HG03045 (cell line): ENCODE data around the gene SRRM1.
"Not testable (repeated sequence)": the region's sequence is repeated elsewhere in the genome, so short reads cannot be mapped to it uniquely, and the experiment has no call there.

Source experiments
- ATAC-seq: cut with Tn5 transposase; IDR thresholded peaks from one replicate; pipeline ENCODE4 v1.9.1; 2021; ENCODE audit warnings: mild to moderate bottlenecking, moderate library complexity; ENCODE audit not compliant: unreplicated experiment

Gene SRRM1

DNA sequence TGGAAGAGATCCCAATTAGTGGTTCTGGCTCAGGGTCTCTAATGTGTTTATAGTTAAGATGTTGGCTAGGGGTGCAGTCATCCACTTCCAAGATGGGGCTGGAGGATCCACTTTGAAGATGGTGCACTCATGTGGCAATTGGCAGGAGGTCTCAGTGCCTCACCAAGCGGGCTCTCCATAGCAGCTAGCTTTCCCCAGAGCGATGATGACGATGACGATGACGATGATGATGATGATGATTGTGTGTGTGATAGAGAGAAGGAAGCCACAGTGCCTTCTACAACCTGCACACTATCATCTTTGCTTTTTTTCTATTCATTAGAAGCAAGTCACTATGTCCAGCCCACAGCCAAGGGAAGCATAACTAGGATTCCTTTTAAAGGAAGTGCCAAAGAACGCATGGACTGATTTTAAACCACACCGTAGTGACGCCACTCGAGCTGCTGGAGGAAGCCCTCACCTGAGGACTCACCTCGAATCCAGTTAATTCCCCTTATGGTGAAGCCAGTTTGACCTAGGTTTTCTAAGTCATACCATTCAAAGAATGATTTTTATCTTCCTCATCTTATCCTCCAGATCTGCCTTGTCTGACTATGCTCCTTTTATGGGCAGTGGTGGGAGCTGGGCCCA is 49.4 kb downstream of the SRRM1 start:
- no peak for ATAC-seq

DNA sequence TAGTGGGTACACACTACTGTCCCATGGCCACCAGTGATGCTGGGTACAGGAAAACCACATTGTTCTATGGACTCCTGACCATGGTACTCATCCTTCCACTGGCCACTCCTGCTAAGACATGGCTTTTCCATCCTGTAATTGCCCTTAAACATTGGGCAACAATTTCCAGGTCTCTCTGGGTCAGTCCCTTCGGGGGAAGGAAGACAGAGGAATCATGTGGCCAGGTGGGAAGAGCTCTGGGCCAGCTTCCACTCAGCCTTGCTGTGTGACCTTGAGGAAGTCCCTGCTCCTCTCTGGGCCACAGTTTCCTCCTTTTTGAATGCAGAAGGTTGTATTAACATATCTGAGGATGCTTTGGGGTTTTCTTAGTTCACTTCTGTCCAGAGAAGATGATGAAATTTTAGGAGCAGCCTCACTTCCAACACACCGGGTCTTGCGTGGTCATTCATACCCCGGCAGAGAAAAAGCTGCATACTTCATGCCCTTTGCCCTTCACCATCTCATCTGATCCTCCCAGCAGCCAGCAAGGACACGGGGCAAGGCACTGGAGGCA is 50.8 kb downstream of the SRRM1 start:
- no peak for ATAC-seq

DNA sequence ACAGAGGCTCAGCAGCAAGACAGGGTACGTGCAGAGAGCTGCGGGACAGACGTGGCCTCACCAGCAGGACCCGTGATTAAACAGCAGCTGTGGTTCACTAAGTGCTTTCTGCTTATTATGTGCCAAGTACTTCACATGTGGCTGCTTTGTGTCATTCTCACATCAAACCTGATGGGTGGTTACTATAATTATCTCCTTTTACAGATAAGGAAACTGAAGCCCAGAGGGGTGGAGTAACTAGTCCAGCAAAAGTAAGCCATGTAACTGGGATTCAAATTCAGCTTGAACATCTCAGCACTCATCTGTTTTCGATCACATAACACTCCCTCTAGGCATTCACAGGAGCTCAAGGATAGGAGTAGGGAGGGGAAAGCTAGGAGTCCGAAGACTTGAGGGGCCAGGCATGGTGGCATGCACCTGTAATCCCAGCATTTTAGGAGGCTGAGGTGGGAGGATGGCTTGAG is 51.3 kb downstream of the SRRM1 start:
- peak; percentile 56 for ATAC-seq

DNA sequence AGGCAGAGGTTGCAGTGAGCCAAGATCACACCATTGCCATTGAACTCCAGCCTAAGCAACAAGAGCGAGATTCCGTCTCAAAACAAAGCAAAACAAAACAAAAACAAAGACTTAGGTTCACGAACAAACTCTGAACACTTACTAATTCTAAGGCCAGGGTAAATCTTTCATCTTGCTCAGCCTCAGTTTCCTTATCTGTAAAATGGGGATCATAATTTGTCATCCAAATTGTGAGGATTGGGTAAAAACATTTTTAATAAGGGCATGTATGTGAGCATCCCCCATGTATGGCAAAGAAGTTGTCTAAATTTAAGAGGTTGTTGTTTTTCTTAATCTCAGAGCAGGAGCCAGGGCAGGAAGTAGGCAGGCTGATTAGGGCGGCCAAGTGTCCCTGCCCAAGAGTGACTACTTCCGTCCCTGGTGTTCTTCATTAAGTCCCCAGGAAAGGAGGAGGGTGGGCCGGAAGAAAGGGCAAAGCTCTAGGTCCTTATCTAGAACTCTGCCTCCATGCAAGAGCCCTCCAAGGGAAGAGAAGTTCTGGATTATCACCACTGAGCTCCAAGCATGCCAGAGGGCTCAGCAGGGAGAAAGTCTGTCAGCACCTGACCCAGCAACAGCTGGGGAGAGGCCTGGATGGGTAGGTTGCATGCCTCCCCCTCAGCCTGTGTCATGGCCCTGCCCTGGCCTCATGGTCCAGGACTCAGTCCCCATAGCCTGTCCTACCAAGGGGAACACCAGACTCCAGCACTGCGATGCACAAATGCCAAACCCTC is 52.3 kb downstream of the SRRM1 start:
- ATAC-seq: no peak

DNA sequence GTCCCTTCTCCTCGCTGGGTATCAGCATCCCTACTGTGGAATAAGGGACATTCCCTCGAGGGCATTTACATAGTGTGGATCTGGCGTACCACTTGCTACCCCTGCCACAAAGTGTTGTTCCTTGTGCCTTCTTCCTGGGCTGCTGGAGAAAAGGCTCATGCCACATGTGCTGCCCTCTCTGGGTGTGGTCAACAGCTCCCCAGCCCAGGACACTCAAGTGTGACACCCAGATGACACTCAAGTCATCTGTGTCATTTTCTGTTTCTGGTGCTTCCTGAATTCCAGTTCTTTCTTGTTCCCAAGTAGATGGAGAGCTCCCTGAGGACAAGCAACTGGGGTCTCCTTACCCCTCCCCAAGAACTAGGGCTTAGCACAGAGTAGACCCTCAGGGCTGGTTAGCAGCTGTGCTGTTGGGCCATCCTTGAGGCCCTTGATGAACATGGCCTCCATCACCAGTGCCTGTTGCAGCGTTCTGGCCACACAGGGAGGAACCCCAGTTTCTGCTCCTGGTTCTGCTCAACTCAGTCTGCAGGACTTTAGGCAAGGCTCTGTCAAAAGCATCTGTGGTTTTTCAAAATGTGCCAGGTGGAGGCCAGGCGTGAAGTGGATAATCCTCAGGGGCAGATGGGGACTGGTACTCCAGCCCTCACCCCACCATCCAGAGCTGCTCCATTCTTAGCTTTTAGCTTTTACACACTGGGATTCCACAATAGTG is 53.1 kb downstream of the SRRM1 start:
- no peak for ATAC-seq

DNA sequence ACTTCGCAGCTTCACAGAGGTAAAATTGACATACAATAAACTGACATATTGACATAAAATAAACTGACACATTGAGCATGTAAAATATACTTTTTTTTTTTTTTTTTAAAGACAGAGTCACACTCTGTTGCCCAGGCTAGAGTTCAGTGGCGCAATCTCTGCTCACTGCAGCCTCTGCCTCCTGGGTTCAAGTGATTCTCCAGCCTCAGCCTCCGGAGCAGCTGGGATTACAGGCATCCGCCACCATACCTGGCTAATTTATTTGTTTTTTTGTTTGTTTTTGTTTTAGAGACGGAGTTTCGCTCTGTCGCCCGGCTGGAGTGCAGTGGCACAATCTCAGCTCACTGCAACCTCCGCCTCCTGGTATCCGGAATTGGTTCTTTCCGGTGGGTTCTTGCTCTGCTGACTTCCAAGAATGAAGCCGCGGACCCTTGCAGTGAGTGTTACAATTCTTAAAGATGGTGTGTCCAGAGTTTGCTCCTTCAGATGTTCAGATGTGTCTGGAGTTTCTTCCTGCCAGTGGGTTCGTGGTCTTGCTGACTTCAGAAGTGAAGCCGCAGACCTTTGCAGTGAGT is 53.7 kb downstream of the SRRM1 start:
- ATAC-seq: no peak

DNA sequence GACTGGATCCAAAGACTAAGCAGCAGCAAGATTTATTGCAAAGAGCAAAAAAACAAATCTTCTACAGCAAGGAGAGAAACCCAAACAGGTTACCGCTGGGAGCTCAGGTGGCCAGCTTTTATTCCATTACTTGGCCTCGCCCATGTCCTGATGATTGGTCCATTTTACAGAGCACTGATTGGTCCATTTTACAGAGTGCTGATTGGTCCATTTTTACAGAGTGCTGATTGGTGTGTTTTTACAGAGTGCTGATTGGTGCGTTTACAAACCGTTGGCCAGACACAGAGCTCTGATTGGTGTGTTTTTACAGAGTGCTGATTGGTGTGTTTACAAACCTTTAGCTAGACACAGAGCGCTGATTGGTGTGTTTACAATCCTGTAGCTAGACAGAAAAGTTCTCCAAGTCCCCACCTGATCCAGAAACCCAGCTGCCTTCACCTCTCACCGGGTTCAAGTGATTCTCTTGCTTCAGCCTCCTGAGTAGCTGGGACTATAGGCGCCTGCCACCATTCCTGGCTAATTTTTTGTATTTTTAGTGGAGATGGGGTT is 54.4 kb downstream of the SRRM1 start:
- not testable (repeated sequence) for ATAC-seq

DNA sequence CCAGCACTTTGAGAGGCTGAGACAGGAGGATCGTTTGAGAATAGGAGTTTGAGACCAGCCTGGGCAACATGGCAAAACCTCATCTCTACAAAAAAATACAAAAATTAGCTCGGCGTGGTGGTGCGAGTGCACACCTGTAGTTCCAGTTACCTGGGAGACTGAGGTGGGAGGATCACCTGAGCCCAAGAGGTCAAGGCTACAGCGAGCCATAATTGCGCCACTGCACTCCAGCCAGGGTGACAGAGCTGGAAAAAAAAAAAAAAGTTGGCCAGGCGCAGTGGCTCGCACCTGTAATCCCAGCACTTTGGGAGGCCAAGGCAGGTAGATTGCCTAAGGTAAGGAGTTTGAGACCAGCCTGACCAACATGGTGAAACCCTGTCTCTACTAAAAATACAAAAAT is 55.2 kb downstream of the SRRM1 start:
- ATAC-seq: not testable (repeated sequence)

DNA sequence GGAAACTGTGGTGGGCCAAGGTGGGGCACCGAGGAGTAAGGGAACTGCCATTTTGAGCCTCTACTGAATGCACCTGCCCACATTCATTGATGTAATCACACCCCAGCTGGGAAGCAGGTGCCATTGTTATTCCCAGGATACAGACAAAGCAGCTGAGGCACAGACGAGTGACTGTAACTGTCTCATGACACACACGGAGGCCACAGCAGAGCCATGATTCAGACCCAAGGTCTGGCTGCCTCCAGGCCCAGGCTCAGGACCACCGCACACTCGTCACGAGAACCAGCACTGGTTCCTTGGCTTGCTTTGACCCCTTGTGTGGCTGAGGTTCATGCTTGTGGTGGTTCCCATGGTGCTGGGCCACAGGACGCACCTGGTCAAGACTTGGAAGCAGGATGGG is 56.5 kb downstream of the SRRM1 start:
- no peak for ATAC-seq

DNA sequence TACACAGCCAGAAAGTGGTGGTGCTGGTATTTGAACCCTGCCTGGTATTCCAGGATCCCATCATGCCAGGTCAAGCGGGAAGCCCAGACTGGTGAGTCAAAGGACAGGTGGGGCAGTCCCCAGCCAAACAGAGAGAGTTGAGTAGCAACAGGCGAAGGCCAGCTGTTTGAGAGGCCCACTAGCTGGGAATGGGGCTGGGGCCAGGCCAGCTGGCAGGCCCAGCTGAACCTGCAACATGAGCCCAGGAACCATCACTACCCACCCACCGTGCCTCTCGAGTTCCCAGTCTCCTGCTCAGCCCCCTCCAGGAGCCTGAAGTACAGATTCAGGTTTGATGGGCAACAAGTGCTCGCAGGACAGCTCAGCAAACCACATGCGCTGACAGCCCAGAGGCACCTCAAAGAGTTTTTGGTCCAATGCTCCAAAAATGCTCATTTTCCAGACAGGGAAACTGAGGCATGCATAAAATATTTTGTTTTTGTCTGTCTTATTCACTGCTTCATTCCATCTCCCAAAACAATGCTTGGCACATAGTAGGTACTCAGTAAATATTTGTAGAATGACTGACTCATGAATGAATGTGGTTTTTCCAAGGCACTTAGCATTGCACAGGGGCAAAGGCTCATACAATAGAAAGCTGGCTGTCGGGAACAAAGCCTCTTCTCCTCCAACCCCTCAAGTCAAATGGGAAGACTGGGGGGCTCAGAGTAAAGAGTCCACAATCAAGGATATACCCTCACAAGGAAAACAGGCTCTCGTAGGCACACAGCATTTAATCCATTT is 59.6 kb downstream of the SRRM1 start:
- no peak for ATAC-seq

DNA sequence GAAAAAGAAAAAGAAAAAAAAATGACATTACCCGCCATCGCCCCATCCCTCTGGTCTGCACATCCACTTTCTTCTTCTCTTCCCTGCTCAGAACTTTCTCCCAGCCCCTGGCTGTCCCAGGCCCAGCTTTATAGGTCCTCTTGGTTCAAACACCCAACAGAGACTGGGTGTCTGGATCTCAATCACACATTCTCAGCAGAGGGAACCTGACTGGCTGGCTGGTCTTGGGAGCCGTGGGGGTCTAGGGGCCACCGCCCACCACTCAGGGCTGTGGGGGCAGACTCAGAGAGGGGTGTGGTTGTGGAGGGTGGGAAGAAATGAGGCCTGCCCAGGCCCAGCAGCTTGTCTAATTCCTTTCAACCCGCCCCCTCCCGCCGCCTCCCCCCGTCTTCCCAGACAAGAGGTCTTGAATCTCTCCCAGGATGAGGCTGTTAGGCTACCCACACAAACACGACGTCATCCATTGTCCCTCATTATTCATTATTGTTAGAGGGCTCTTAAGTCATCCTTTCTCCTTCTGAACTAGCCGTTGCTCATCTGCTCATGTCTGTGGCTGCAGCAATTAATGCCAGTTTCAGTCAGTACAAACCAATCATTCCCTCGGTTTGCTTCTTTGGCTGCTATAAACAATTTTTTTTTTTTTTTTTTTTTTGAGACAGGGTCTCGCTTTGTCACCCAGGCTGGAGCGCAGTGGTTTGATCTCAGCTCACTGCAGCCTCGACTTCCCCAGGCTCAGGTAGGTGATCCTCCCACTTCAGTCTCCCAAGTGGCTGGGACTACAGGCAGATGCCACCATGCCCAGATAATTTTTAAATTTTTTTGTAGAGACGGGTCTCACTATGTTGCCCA is 61.5 kb downstream of the SRRM1 start:
- no peak for ATAC-seq

DNA sequence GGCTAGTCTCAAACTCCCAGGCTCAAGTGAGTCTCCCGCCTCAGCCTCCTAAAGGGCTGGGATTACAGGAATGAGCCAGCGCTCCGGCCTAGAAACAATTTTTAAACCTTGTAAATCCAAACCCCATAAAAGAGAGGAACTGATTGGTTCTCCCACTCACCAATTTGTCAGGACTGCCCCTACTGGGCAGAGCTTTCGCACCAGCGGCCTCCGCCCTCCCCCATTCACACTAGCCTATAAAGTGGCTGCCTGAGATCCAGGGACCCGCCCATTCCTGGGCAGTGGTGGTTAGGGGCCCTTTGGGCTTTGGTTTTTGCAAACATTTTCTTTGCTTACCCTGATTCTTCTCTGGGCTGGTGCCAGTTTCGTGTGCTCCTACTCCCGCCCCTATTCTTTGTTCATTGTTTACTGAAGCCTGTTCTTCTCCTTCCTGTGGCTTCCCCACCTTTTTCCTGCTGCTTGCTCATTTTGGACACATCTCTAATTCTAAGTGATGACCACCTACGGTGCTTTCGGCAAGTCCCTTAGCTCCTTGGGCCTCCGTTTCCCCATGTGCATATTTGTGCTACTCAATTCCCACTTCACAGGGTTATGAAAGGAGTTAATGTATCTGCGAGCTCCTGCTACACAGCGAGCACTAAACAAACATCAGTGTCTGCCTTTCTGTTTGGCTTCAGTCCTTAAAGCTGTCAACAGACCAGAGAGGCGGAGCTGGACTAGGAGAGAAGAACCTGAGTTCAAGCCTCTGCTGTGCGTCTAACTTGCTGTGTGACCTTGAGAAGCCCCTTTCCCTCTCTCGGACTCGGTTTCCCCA is 62.4 kb downstream of the SRRM1 start:
- ATAC-seq: peak; percentile 49

DNA sequence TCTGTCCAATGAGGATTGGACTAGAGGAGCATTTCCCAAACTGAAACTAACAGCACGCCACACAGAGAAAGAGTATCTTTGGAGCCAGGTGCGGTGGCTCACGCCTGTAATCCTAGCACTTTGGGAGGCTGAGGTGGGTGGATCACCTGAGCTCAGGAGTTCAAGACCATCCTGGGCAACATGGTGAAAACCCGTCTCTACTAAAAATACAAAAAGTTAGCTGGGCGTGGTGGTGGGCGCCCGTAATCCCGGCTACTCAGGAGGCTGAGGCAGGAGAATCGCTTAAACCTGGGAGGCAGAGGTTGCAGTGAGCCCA is 62.9 kb downstream of the SRRM1 start:
- ATAC-seq: not testable (repeated sequence)

DNA sequence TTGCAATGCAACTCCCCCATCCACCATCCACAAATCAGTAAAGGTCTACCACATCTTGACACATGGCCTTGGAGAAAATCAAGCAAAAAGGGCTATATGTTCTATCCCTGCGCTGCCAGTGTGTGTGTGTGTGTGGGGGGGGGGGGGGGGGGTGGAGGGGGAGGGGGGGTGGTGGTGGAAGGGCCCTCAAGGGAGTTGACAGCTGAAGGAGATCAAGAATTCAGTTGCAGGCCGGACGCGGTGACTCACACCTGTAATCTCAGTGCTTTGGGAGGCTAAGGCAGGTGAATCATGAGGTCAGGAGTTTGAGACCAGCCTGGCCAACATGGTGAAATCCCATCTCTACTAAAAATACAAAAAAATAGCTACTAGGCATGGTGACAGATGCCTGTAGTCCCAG is 64.6 kb downstream of the SRRM1 start:
- ATAC-seq: no peak

DNA sequence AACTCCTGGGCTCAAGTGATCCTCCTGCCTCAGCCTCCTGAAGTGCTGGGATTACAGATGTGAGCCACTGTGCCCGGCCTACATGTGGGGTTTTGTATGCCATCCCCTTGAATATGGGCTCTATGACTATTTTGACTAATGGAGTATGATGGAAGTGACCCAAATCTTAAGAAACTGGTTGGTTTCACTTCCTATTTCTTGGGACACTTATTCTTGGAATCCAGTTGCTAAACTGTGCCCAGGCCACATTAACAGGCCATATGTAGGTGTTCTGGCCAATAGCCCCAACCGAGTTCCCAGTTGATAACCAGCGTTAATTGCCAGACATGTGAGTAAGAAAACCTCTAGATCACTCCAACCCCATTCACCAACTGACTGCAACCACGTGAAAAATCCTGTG is 65.8 kb downstream of the SRRM1 start:
- ATAC-seq: no peak

DNA sequence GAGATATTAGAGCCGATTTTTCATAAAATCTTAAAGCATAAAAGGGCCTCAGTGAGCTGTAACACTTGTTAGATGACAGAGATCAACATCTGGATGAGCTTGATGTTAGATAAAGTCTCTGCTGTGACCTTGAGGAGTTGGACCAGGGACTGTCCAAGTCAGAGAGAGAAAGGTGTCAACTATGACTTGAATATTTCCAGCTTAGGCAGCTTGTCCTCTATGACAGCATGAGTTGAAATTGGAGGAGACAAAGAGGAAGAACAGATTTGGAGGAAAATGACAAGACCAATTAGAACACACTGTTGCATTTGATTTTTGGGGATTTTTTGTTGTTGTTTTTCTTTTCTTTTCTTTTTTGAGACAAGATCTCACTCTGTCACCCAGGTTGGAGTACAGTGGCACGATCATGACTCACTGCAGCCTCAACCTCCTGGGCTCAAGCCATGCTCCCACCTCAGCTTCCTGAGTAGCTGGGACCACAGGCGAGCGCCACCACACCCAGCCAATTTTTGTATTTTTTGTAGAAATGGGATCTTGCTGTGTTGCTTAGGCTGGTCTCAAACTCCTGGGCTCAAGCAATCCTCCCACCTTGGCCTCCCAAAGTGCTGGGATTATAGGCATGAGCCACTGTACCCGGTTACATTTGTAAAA is 66.8 kb downstream of the SRRM1 start:
- no peak for ATAC-seq

DNA sequence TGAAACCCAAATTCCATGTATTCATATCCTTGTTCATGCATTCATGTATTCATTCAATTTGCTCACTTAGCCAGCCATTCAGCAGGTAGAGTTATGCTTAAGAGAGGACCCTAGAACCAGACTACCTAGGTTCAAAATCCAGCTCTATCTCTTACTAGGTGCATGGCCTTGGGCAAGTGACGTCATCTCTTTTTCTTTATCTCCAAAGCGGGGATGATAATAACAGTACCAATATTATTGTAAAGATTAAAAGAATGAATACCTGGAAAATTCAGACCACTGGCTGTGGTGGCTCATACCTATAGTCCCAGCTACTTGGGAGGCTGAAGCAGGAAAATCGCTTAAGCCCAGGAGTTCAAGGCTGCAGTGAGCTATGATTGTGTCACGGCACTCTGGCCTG is 68.2 kb downstream of the SRRM1 start:
- no peak for ATAC-seq

DNA sequence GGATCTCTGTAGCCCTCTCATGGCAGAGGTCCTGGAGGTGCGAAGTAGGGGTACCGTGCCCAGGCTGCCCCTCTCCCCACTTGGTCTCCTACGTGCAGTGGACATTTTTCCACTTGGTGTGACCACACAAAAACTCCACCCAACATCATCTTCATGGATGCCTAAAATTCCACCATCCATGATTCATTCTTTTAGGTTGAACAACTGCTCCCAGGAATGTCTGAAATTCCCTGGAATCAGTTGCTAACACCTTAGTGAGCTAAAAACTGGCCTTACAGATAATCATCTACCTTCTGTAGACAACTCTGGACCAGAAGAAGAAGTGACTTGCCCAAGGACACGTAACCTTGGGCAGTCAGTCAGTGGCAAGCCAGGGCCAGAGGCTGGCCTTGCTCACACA is 70.1 kb downstream of the SRRM1 start:
- ATAC-seq: no peak
